T-helper 1 cell treated with Interleukin-12 subunit alpha and Interleukin-12 subunit beta and Interleukin-4 antibody, amounts not matched to agents 30 ng/mL and 1 ng/mL, for 36 hours (primary cell): ENCODE measurements around the gene KCNK2. TPM values are rescaled to one million over a fixed set of nuclear protein-coding genes. Genes with fewer than 3 reads are reported as not detected.
"Not testable (repeated sequence)": the region's sequence is repeated elsewhere in the genome, so short reads cannot be mapped to it uniquely, and the experiment has no call there.

Experiments
- intact Hi-C: fragments of 100-400 bp; cut with micrococcal nuclease; formaldehyde crosslinking; loops from one replicate; pipeline ENCODE4 v1.15.1; 2024
- total RNA-seq: library from RNA; stranded (reverse); gene quantifications from 2 replicates; pipeline ENCODE4 v1.2.3, GENCODE V29; 2022

The KCNK2 gene
- total RNA-seq, 1 donor from 2014 or later, result not detected

DNA sequence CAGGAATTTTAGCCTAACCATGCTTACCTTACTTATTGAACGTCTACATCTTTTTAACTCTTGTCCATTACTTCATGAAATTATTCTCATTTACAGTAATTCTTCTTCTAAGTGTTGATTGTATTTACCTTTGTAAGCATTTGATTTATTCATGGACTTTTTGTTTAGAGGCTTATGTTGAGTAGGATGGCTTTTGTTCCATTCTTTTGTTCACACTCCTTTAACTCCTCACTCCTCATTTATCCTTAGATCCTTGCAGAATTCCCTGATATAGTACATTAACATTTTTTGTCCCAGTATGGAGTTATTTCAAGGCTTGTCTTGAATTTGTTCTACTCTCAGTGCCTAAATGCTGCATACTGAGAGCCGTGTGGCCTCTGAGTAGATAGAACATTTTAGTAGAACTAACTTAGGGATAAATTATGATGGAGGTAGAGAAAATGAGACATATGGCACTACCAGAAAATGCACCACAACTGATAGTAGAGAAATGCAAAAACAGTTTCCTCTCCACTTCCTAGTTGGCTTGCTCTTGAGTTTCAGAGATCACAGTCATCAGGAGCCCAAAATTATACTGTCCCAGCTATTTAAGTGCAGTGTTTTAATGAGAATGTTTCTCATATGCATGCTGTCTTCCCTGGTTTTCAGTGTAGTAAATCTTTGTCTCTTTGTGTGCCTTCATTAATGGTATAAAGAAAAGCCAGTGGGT lies 69.5 kb downstream of the KCNK2 start:
- intact Hi-C loops, result no loop called here

GRCh38 chr1:215156232-215156631 lies 73.7 kb downstream of the KCNK2 start:
- intact Hi-C loops, result no loop called here

GRCh38 chr1:215160351-215160750 lies 77.8 kb downstream of the KCNK2 start:
- intact Hi-C loops, result no loop called here

DNA sequence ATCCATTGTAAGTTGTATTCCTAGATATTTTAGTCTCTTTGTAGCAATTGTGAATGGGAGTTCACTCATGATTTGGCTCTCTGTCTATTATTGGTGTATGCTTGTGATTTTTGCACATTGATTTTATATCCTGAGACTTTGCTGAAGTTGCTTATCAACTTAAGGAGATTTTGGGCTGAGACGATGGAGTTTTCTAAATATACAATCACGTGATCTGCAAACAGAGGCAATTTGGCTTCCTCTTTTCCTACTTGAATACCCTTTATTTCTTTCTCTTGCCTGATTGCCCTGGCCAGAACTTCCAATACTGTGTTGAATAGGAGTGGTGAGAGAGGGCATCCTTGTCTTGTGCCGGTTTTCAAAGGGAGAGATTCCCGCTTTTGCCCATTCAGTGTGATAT lies 80.6 kb downstream of the KCNK2 start:
- intact Hi-C loops, result not testable (repeated sequence)

DNA sequence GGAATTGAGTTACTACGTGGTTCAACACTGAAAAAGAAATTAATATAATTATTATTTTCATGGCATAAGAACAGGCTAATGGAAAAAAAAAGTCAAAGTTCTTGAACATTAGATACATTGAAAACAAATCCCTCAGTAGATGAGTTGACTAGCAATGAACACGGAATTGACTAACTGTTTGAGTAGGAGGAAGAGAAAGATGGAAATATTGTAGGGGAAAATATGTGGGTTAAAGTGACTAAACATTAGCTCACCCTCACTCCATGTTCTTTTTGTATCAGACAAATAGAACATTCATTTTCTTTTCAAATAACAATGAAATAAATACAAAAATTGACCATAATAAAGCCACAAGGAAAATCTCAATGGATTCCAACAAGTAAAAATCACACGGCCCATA lies 84.3 kb downstream of the KCNK2 start:
- intact Hi-C loops, result no loop called here

DNA sequence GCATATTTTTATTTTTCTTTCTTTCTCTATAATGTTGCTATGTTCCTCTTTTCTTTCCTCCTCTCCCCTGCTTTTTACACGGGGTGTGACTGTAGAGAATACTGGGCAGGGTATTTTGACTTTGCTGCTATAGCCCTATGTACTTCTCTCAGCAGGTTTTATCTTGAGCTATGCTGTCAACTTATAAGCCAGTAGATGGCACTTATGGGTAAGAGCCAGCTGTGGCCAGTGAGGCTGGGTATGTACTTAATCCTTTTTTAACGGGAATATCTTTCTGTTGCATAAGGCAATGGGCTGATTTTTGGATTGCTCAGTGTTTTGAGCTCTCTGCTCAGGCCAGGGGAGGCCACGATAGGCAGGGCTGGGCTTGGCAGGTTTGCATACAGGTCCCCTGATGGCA lies 99.0 kb downstream of the KCNK2 start:
- intact Hi-C loops, result no loop called here

DNA sequence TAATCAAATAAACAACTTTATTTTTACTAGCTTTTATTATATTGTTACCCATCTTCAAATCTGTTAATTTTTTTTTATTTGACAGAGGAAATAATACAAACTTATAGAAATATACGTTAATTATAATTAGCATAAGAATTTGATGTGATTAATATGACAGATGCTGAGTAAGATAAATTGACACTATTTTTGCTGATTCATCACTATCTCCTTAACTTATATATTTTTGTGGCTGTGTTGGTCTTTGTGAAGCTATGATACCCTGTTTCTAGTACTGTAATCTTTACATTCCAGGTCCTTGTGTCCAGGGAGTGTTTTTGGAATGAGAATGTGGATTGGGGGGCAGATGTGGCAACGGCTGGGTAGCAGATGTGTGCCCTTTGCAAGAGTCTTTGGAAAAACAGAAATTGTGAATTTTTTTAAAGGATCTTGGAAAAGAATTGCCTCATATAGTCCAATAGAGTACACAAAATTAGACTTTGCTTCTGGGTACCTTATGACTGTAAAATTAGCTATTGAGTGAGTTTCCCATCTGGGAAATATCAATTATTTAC lies 102.6 kb downstream of the KCNK2 start:
- intact Hi-C loops, result no loop called here

DNA sequence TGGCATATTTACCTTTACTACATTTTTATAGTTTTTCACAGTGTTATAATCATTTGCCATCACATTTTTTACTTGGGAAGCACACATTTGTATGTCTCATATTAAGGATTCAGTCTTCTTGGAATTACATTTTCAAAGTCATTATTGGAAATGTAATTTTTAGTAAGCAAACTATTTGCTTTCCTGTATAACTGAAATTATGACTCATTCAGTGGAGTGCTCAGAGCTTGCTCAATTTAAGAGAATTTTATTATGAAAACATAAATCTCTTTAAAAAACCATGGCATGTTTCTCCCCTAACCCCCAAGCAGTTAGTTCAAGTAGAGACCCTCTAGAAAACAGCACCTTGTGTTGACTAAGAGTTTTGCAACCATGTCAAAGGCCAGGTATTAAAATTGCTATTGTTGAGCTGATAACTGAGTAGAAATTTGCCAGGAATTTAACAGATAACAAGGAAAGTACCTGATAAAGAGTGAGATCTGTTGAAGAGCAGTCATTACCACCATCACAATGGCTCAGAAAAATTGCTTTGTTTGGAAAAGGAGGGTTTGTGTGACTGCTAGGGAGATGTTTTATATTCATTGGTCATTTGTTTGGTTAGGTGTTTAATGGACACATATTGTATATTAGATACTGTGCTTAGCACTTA lies 105.9 kb downstream of the KCNK2 start:
- intact Hi-C loops, result no loop called here

DNA sequence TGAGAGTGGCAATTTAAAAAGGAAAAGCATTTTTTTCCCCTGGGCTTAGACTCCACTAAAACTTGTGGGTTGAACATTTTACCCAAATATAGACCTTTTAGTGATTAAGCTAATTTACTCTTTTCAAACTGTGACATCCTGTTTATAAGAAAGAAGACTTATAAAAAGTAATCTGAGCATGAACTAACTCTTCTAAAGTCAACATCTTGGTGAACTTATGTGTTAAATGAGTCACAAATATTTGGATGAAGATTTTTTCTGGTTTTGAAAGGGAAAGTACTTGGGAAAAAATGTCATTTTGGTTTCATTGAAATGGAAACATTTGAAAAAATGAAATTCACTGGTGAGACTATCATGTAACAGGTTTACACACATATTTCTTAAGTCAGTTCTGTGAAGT lies 109.8 kb downstream of the KCNK2 start:
- intact Hi-C loops, result no loop called here

DNA sequence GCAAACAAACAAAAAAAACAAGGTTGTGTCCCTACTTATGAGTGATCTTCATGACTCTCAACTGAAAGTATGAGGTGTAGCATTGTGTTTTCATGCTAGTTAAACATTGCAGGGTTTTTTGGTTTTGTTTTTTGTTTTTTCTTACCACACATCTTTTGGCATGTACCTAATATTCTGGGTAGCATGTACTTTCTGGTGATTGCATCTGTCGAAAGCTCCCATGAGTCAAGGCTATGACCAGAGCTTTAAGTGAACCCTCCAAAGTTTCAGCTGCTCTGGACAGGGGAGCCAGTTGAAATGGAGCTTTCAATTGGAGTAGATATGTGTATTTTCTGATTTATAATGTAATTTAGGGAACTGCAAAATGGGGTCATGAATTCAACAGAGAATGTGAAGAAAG lies 115.5 kb downstream of the KCNK2 start:
- intact Hi-C loops, result no loop called here

DNA sequence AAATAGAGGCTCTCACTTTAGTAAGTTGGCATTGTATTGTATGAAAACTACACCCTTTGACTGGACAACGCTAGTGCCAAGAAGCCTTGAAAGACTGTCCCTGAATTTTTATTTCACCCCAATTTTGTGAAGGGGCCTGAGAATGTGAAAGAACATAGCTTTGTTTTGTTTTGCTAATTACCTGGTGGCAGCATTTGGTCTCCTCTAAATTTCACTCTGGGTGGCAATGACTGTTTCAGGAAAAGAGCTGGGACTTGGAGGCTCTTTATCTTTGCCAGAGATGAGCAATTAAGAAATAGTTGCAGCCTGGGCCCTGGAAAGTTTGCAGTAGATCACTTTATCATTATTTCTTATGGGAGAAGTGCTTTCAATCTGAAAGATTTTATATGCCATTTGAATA lies 117.6 kb downstream of the KCNK2 start:
- intact Hi-C loops, result no loop called here

- intact Hi-C loops, result no loop called here
Measured at GRCh38 chr1:215201283-215201682, 118.7 kb downstream of the KCNK2 start.

- intact Hi-C loops, result no loop called here
Measured at GRCh38 chr1:215202868-215203267, 120.3 kb downstream of the KCNK2 start.

- intact Hi-C loops, result no loop called here
Measured at GRCh38 chr1:215210167-215210566, 127.6 kb downstream of the KCNK2 start.

DNA sequence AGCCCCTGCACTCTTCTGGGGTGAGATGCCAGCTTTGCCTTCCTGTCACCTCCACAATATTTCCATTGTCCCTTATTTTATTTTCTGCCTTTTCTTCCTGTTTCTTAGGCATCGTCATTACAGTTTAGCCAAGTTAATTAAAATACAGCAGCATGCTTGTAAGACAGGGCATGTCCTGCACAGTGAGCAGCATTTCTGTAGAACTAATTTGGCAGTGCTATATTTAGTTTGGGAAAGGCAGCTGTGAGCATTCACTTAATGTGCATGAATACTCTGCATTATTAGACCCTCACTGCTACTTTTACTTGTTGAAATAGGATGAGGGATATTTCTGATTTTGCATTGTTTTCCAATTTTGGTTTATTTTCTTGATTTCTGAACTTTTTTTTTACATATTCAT lies 133.3 kb downstream of the KCNK2 start:
- intact Hi-C loops, result no loop called here

DNA sequence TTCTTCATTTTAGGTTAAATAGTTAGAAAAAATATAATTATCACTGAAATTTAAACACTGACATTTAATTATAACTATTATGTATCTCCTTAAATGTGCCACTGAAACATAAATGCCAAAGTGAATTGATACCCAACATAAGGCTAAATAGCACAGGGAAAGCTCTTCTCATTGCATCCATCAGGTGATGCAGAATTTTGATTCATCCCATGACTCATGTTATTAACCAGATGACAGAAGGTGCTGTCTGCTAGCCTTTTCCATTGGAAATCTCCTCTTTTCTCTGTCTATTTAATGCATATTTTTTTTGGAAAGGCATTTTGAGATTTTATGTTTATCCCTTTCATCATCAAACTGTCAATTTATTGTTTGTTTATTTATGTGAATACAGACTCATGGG lies 136.8 kb downstream of the KCNK2 start:
- intact Hi-C loops, result no loop called here

DNA sequence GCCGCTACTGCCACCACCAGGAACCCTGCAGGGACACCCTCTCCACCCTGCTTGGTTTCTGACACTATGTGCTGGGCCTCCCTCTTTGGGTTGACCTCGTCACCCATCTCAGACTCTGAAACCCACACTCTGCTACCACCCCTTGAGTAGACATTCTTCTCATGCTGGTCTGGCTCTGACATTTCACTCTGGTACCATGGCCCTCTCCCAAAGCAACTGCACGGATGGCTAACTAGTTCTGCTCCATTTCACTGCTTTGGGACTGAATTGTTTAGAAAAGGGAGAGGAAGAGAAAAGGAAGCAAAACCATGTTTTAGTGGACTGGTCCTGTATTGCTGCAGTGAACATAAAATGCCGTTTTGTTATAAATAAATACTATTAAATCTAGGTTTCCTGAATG lies 137.8 kb downstream of the KCNK2 start:
- intact Hi-C loops, result no loop called here

DNA sequence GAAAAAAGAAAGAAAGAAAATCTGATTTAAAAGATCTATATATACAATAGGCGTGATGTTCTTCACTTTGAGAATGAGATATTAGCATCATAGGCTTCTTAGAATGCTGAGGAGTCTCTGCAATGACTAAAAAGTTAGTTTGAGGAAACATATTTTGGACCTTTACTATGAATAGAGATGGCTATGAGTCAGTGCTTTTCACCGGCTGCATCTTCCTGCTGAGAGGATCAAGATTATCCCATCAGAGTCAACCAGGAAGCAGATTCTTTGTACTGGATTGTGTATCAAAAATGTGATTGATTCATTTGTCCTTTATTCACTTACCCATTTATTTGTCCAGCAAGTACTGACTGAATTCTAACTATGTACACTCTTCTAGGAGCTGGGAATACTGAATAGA lies 144.2 kb downstream of the KCNK2 start:
- intact Hi-C loops, result no loop called here

DNA sequence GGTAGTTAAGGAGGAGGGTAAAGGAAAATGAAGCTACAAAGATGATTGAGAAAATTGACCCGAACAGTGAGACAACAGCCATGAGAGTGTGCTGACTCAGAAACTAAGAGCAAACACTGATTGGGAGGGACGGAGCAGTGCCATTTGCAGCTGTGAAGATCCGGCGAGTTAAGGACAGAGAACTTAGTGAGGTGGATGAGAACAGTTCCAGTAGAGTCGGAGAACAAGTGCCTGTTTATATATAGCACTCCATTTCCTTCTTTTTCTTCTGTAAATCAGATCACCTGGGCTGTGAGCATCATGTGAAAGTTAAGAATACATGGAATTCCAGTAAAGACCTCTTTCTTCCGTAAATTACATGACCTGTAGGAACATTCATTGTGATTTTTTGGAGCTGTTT lies 145.7 kb downstream of the KCNK2 start:
- intact Hi-C loops, result no loop called here

DNA sequence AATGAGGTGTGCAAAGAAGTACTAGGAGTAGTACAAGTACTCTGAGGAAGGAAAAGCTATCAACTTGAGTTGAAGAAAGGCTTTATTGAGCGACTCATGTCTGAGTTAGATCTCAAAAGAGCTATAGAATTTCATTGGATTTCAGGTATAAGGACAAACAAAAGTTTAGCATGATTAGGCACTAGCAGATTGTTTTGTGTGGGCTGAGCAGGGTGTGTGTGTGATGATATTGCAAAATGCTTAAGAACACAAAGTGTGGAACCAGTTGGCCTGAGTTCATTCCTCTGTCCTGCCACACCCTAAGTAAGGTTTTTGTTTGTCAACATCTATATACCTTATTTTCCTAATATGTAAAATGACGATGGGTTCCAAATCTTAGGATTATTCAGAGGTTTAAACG lies 158.9 kb downstream of the KCNK2 start:
- intact Hi-C loops, result no loop called here

GRCh38 chr1:215243345-215244054 lies 161.0 kb downstream of the KCNK2 start:
- intact Hi-C loops, result no loop called here

- intact Hi-C loops, result no loop called here
Measured at GRCh38 chr1:215250913-215251312, 168.4 kb downstream of the KCNK2 start.
